Measurements from ENCODE around the gene LONP2. TPM values are rescaled to one million over a fixed set of nuclear protein-coding genes. Genes with fewer than 3 reads are reported as not detected.

The LONP2 gene
- total and polyA plus RNA-seq, 2 experiments from 2014 or later, result 12.4 to 25.2 TPM

Other genes starting within 250 kb of the LONP2 start
- gene ABCC12, start 88.3 kb upstream of the LONP2 start, total RNA-seq (2014; rRNA removed; shearing (Covaris generic)), result not detected in 2 replicates
- gene ABCC12, start 88.3 kb upstream of the LONP2 start, polyA plus RNA-seq (2016; fragmentation: Nextera tagmentation; extraction: Ambion mirVana), result not detected in 2 replicates
- 0.12 TPM in 1 of 2 replicates, not detected in the other for gene ABCC11, start 3.2 kb downstream of the LONP2 start, total RNA-seq (2014; rRNA removed; shearing (Covaris generic))
- 0.10 TPM in 1 of 2 replicates, not detected in the other for gene ABCC11, start 3.2 kb downstream of the LONP2 start, polyA plus RNA-seq (2016; fragmentation: Nextera tagmentation; extraction: Ambion mirVana)
- 47.0 and 52.7 TPM in 2 replicates for gene SIAH1, start 141.1 kb downstream of the LONP2 start, total RNA-seq (2014; rRNA removed; shearing (Covaris generic))
- gene SIAH1, start 141.1 kb downstream of the LONP2 start, polyA plus RNA-seq (2016; fragmentation: Nextera tagmentation; extraction: Ambion mirVana), result 35.1 and 42.0 TPM in 2 replicates

All from GM23338 (cell line).